GM19193 (cell line): ENCODE measurements around the gene C10orf90.

Experiments used
- POLR2A ChIP-seq: IDR thresholded peaks from 4 replicates; pipeline ENCODE4 v1.6.1; 2011; ENCODE audit not compliant: insufficient read depth, insufficient read length; ENCODE audit errors: extremely low read depth

Gene C10orf90

DNA sequence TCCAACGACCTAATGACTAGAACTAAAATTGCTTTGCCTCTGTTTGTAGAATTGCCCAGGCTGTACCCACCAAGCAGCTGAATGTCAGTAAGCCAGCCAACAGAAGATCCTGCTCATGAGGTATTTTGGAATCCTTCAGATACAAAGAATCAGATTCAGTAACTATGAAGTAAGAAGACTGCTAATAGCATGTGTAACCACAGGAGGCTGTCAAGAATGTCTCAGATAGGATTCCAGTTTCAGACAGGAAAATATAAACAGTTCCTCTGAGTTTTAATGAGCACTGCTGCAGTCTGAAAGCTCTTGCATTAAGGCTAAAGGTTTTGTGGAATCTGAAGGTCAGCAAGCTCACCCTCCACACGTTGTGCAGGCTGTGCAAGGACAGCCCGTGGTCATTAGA is 169.6 kb downstream of the C10orf90 start:
- TF ChIP-seq POLR2A, result no peak

DNA sequence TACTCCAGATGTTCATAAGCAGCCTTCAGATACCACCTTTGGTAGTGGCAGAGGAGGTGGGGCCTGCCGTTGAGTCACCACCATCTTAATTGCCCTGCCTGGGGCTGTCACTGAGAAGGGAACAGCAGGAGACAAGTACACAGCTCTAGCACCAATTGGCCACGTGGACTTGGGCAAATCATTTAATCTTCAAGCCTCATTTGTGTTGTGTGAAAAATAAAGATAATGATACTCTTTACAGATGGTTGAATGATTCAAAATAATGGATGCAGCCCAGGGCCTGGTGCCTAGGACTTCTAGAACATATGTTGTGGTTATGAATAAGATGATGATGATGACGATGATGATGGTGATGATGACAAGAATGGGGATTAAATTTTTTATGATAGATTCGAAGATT is 170.3 kb downstream of the C10orf90 start:
- TF ChIP-seq POLR2A, result no peak

DNA sequence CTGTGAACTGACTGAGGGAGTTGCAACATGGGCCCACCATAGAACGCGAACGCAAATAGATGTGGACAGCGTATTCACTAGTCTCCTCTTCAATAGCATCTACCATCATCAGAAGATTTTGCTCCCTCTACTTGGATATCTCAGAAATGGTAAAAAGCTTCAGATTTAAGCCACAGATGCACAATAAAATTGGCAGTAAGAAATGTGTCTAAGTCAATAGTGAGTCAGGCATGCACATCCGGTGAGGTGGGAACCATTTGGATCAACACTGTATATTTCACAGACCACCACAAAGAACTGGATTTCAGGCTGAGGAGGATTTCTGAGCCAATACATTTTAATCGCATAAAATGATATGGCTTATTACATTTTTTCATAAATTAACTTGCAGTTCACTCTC is 170.7 kb downstream of the C10orf90 start:
- no peak for TF ChIP-seq POLR2A

DNA sequence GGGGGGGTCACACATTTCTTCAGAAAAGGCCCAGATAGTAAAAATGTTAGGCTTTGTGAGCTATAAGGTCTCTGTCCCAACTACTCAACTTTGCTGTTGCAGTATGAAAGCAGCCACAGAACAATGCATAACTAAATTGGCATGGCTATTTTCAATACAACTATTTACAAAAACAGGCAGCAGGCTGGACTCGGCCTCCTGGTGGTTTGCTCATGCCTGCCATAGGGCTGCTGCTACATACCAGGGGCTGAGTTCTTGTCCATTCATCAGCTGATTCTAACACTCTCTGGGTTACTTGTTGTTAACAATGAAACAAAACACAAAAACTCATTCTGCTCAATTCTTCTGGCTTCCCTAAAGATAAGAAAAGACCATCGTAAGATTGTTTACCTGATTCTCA is 172.8 kb downstream of the C10orf90 start:
- TF ChIP-seq POLR2A, result no peak

DNA sequence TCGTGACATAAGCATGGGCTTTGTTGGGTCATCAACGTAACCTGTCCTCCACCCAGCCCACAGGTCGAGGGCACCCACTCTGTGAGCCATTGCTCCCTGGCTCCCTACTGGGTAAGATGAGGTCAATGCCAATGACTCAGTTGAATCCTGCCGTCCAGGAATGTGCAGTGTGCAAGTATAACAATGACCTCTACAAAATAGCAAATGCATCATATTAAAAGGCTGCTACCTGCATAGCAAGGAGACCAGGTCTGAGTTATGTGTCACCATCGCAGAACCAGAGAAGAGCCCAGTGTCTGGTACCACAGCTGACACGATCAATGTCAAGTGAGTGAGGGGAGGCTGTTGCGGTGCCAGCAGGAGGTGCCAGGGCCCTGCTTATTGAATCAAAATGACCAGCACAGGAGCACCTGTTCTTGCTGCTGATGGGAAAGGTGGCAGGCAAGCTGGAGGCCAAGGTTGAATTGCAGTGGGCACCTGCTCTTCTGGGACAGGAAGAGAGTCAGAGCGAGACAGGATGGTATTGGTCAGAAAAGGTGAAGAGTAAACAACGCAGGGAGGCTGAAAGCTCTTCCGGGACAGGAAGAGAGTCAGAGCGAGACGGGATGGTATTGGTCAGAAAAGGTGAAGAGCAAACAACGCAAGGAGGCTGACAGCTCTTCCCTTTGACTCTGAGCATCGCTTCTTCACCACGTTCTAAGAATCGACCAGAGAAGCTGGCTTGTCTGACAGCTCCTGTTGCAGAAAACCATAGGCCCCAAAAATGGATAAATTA is 173.5 kb downstream of the C10orf90 start:
- TF ChIP-seq POLR2A, result no peak

DNA sequence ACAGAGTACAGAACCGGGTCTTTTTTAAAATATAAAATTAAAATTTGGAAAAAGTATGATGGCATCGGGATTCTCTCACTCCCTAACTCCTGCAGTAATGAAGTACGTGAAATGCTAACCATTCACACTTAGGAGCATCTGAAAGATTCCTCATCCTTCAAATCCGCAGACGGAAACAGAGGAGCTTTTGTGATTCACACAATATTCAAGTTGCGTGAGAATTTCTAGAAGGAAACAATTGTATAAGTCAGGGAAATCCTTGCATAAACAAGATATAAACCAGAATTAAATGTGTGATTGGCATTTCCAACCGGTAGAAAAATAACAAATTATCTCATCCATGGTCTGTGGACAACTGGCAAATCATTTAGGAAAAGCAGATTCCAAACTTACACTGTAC is 179.0 kb downstream of the C10orf90 start:
- TF ChIP-seq POLR2A, result no peak

DNA sequence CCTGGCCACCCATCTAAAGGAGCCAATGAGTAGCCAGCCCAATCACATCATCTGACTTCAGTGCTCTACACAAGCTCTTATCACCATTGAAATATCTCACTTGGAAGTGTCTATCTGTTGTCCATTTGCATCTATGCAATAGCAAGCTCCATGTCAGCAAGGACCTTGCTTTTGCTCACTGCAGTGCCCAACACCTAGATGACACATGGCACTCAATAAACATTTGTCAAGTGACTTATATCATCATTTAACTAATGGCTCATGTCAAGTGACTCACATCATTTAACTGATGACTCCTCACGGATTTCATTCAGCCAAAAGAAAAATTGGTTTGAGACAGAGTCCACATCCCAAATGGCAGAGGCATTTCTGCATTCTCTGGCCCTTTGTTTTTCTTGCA is 189.3 kb downstream of the C10orf90 start:
- TF ChIP-seq POLR2A, result no peak

DNA sequence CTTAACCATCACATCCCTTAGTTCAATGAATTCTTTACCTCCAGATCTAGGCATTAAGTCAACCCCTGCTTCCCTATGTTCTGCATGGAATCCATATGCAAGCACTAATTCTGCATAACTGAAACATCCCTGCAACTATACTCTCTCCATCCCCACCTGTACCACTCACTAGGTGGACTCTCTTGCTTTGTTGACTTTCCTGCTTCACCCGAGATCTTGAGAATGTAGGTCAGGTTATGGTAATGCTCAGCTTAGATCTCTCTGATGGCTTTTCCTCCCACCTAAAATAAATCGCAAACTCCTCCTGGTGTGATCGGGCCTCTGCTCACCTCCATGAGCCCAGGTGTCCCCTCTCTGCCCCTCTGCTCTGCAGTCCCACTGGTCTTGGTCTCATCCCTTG is 189.8 kb downstream of the C10orf90 start:
- no peak for TF ChIP-seq POLR2A

DNA sequence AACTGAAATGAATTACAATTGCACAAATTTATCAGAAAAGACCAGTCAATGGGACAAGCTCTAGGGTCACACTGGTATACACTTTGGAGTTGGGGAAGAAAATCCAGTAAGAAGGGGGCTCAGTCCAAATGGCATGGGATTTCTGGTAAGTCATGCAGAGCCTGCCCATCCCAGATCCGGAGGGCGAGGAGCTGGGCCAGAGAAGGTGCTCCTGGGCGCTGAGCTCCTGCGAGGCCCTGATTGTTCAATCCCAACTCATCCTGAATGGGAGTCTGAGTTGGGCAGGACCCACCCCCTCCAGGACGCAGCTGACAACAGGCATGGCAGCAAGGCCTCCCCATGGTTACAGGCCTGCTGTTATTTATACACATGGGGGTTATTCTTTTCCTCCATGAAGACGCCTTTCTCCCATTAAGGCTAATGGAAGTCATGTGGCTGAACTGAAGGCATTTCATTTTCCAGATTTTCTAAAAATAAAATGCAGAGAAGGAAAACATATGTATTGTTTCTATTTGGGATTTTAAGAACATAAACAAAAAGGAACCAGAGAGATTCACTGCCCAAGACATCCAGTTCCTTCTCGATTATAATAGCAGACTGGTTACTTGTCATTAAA is 191.1 kb downstream of the C10orf90 start:
- no peak for TF ChIP-seq POLR2A

DNA sequence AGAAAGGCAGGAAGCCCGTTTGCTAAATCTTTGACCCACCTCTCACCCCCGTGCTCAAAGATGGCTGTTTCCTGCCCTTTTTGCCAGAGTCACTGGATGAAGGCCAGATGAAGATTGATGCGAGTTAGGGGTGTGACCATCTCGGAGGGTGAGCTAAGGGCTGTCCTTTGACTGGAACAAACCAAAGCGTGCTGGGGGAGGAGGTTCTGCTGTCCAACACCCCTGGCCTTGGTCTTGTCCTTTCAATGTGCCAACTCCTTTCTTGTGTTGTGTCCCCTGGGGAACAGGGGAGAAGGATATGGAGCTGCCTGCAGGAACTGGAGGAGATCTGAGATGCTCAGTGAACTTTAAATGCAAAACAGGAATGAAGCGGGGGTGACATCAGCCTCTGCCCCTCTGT is 191.9 kb downstream of the C10orf90 start:
- no peak for TF ChIP-seq POLR2A

DNA sequence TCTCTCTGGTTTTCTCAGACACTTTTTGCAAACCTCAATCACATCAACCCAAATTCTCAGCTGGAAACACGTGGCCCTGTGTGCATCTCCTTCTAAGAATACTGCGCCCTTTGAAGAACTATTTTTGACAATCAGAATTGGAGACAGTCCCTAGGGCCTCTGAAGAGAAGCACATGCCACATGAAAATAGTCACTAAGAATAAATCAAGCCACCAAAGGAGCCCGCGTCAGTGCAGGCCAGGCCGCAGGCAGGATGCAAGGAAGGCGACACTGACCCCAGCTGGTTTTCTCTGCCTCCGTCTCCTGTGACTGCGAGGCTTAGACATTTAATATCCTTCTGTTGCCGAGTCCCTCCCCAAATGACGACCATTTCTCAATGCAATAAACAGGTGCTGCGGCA is 194.2 kb downstream of the C10orf90 start:
- no peak for TF ChIP-seq POLR2A

DNA sequence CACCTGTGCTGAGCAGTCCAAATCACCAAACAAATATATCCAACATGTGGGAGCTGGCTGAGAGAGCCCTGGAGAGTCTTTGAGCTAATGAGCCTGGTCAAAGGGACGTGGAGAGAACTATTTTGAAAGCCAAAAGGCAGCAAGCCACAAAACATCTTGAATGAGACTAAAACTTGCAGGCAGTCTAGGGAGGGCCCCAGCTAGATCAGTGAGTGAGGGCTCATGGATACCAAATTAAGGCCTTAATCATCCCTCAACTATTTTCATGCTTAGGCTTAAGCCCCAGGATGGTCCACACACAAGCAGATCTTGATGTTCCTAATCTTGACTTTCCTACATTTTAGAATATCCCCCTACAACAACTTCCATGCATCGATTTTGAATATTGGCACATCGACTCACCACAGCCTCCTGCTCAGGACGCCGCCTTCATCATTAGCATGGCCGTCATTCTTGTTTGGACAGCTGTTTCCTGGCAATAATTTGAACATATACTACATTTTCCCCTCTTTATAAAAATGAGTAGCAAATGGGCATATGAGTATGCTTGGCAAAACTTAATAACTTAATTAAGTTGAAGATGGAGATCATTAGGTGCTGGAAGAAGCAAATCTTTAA is 195.3 kb downstream of the C10orf90 start:
- no peak for TF ChIP-seq POLR2A

DNA sequence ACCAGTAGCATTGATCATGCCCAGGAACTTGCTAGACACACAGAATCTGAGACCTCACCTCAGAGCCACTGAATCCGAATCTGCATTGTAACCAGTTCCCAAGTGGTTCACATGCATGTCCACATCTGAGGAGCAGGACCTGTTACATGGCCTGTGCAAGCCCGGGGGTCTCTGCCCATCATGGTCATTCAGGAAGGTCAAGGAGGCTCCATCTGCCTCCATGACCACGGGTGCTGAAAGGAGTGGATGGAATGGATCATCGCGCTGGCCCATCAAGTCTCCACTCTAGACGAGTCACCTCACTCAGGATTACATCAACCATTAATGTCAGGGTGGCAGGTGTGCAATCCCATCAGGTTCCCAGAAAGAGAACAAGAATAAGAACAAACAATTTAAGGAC is 196.5 kb downstream of the C10orf90 start:
- TF ChIP-seq POLR2A, result no peak

DNA sequence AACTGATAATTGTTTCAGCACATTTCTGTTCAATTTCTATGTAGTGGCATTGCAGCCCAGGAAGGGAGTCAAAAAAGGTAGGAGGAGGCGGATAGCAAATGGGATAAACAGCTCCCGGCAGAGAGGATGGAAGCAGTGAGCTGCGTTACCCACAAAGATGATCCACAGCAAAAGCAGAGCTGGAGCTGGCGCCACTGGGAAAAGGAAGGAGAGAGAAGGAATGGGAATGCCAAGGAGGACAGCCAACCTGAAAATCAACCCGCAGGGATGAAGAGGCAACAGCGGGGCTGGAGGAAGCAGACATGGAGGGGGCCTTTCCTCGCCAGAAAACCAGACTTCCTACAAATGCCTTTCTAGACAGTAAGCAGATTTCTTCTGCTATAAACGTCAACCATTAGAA is 199.5 kb downstream of the C10orf90 start:
- TF ChIP-seq POLR2A, result no peak

DNA sequence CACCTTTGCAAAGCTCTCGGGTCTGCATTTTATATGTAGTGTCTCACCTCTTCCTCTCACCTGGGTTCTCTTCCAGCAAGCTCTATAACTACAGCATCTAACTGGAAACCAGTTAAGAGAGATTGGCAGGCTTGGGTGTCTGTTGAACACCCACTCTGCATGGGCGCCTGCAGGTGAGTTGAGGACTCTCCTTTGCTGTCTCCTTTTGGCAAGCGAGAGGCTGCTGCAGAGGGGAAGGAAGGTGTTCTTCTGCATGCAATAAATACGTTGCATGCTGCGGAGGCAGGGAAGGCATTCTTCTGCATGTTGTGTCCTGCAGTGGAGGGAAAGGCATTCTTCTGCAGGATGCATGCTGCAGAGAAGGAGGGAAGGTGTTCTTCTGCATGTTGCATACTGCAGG is 200.8 kb downstream of the C10orf90 start:
- TF ChIP-seq POLR2A, result no peak
